ENCODE results near the gene SEMA6C.

Gene SEMA6C

DNA sequence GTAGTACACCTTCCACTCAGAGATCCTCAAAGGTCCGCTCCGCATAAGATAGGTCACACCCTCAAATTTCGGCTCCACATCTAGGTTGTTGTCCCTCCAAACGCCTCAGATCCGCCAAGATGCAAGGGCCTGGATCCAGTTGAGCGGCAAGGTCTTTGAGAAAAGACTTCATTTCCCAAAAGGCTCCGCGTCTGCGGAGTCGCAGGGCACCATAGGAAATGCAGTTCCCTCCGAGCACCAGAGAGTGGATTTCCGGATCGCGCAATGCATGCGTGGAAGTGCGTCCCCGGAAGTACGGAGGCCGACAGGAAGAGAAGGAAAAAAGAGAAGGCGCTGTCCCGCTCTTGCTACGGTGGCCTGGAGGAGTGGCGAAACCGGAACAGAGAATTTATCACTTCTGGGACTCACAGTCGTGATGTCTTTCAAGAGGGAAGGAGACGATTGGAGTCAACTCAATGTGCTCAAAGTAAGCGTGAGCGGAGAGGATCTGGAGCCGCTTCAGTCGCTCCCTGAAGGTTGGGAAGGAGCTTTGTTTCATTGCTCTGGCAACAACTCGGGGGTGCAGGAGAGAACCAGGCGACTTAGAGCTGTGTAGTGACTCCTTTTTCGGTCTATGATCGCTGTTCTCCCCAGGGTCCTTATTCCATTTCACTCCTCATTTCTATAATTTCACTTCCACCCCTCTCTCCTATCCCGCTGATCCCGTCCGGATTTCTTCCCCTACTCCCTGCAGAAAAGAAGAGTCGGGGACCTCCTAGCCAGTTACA, 19.5 kb upstream of the SEMA6C start, which contains the start of the genes LYSMD1 and SCNM1:
Gene LYSMD1, minus strand, starts transcription at position 165 of the 767 bp plus-strand sequence. CDS start 644 bp downstream, outside the sequence.
Gene SCNM1, plus strand, starts transcription at position 407 of the 767 bp plus-strand sequence. Its CDS starts 9 bp downstream, at position 416.
- TF ChIP-seq, protein P1, sequence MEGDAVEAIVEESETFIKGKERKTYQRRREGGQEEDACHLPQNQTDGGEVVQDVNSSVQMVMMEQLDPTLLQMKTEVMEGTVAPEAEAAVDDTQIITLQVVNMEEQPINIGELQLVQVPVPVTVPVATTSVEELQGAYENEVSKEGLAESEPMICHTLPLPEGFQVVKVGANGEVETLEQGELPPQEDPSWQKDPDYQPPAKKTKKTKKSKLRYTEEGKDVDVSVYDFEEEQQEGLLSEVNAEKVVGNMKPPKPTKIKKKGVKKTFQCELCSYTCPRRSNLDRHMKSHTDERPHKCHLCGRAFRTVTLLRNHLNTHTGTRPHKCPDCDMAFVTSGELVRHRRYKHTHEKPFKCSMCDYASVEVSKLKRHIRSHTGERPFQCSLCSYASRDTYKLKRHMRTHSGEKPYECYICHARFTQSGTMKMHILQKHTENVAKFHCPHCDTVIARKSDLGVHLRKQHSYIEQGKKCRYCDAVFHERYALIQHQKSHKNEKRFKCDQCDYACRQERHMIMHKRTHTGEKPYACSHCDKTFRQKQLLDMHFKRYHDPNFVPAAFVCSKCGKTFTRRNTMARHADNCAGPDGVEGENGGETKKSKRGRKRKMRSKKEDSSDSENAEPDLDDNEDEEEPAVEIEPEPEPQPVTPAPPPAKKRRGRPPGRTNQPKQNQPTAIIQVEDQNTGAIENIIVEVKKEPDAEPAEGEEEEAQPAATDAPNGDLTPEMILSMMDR (conservative IDR thresholded peaks at IDR 0.05), result no peak
- peak within 1 kb of the TSS; percentile 87 for H3K27ac ChIP-seq

DNA sequence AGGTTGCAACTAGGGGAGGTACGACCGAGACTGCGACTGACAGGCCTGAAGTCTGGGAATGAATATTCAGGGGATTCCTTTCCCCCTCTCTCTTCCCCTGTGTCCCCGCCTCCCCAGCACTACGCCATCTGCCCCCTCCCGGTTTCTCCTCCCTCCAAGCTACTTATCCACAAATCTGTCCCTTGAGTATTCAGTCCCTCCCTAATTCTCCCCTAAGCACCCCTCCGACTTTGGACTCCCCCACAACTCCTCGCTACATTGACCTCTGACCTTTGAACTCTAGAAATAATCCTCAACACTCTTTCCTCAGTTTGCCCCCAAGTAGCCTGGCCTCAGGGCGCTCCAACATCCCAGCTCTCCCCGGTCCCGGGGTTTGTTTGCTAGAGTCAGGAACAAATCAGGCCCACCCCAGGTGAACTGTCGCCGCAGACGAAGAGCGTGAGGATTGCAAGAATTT, 18.9 kb upstream of the SEMA6C start:
- peak overlapping the region; percentile 87 for H3K27ac ChIP-seq

DNA sequence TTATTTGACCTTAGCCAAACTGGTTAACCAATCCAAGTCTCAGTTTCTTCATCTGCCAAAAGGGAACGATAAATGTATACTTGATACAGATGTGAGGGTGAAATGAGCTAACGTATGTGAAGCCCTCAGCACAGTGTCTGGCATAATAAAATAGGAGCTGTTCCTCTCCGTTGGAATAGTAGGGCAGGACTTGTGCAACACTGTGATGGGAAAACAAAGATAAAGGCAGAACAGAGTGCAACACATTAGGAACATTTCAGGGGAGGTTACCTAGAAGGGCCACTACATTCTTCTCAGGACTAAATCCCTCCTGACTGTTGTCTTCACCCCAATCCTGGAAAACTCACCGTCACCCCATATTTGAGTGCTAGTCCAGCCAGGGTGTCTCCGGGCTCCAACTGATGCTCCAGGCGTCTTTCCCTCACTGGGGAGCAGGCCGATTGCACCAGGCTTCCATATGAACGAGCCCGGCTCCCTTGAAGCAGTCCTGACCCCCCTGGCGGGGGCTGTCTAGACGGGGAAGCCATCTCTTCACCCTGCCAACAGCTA, 18.4 kb upstream of the SEMA6C start:
- TF ChIP-seq, protein P1 (conservative IDR thresholded peaks at IDR 0.05), result no peak
- H3K27ac ChIP-seq, result peak overlapping the region; percentile 87

More for the DNA sequence above, 18.9 kb upstream of the SEMA6C start:
- TF ChIP-seq, protein P1 (conservative IDR thresholded peaks at IDR 0.05), result no peak

DNA sequence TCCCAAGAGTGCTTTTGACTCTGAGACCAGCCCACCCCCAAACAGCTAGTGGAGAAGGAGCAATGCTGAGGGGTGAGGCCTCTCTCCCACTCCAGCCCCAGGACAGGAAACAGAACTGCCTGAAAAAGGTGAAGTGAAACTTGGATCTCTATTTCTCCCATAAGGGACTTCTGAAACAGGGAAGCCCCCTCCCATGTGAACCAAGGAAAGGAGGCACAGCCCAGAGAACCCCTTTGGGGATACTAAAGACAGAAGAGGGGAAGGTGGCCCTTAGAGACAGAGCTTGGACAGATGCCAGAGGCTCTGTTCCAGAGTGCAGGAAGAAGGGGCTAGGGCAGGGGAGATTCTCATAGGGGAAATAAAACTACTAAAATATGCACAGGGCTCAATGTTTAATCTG, 12.9 kb upstream of the SEMA6C start:
- no peak overlapping the region for H3K27ac ChIP-seq
- TF ChIP-seq, protein P1 (conservative IDR thresholded peaks at IDR 0.05), result no peak

DNA sequence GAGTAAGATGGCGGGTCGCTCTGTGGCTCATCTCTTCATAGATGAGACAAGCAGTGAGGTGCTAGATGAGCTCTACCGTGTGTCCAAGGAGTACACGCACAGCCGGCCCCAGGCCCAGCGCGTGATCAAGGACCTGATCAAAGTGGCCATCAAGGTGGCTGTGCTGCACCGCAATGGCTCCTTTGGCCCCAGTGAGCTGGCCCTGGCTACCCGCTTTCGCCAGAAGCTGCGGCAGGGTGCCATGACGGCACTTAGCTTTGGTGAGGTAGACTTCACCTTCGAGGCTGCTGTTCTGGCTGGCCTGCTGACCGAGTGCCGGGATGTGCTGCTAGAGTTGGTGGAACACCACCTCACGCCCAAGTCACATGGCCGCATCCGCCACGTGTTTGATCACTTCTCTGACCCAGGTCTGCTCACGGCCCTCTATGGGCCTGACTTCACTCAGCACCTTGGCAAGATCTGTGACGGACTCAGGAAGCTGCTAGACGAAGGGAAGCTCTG, 12.4 kb upstream of the SEMA6C start:
- TF ChIP-seq, protein P1 (conservative IDR thresholded peaks at IDR 0.05), result no peak
- H3K27ac ChIP-seq, result no peak overlapping the region

DNA sequence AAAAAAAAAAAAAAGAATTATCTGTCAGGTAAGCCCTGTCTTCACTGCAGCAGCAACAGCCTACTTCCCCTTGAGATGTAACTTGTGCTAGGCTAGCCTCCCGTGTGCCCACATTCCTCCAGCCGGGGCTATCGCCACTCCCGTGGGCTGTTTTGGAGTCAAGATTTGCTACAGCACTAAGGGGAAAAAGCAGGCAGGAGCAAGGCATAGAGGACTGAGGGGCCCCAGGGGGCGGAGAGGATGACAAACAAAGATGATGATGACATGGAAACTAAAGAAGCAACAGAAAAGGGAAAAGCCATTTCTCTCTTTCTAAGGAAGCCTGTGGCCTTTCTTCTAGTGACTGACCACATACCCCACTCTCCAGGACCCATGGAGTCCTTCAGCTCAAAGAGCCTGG, 11.9 kb upstream of the SEMA6C start:
- TF ChIP-seq, protein P1 (conservative IDR thresholded peaks at IDR 0.05), result no peak
- H3K27ac ChIP-seq, result no peak overlapping the region

DNA sequence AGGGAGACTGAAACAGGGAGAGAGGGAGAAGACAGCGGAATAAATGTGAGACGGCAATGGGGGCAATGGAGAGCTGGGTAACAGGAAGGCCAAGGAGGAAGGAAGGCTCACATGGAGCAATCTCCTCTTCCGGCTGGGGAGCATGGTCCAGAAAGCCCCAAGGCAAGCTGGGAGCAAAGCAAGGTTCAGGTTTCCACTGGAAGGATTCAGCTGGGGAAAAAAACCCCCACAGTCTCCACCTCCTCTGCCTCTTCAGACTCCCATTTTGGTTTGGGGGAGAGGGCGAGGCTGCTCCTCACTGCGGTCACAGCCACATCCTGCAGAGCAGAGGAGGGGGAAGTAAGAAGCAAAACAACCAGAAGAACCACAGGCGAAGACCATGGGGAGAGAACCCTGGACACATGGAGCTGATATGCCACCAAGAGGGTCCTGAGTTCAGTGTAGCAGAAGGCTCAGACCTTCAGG, 10.7 kb upstream of the SEMA6C start:
- TF ChIP-seq, protein P1 (conservative IDR thresholded peaks at IDR 0.05), result no peak
- H3K27ac ChIP-seq, result no peak overlapping the region; the same call in 1 of the 2 replicates

Measured in VCaP (cell line).